Inferior parietal cortex (tissue), 1 donor: Measurements from ENCODE around the gene PANK4.

Source experiments
- DNase-seq: peaks from one replicate; pipeline ENCODE4 v3.0.0-alpha.2; 2016; ENCODE audit errors: extremely low spot score

The PANK4 gene

GRCh38 chr1:2512862-2513421, 13.5 kb downstream of the PANK4 start:
- DNase-seq = no peak

- no peak for DNase-seq
These were observed 15.8 kb downstream of the PANK4 start for GRCh38 chr1:2510366-2511155.

GRCh38 chr1:2509589-2509988, 16.8 kb downstream of the PANK4 start:
- DNase-seq = no peak

GRCh38 chr1:2508751-2509150, 17.6 kb downstream of the PANK4 start:
- DNase-seq = no peak

- DNase-seq = no peak
These were observed 18.2 kb downstream of the PANK4 start for GRCh38 chr1:2508180-2508579.

GRCh38 chr1:2507744-2508155, 18.6 kb downstream of the PANK4 start:
- no peak for DNase-seq

- DNase-seq = no peak
These were observed 19.4 kb downstream of the PANK4 start for GRCh38 chr1:2506901-2507565.

- DNase-seq = no peak
These were observed 20.2 kb downstream of the PANK4 start for GRCh38 chr1:2506007-2506860.

GRCh38 chr1:2505461-2505994, 20.9 kb downstream of the PANK4 start:
- no peak for DNase-seq

- no peak for DNase-seq
These were observed 21.5 kb downstream of the PANK4 start for GRCh38 chr1:2504949-2505272.

- DNase-seq = no peak
These were observed 22.0 kb downstream of the PANK4 start for GRCh38 chr1:2504225-2504948.

GRCh38 chr1:2503554-2504224, 22.7 kb downstream of the PANK4 start:
- no peak for DNase-seq

GRCh38 chr1:2502661-2503553, 23.5 kb downstream of the PANK4 start:
- DNase-seq = no peak

- no peak for DNase-seq
These were observed 24.2 kb downstream of the PANK4 start for GRCh38 chr1:2502210-2502609.

GRCh38 chr1:2501820-2502119, 24.6 kb downstream of the PANK4 start:
- no peak for DNase-seq

- DNase-seq = no peak
These were observed 25.2 kb downstream of the PANK4 start for GRCh38 chr1:2501041-2501819.

GRCh38 chr1:2499986-2500596, 26.3 kb downstream of the PANK4 start:
- no peak for DNase-seq

- no peak for DNase-seq
These were observed 27.1 kb downstream of the PANK4 start for GRCh38 chr1:2499260-2499659.

- DNase-seq = no peak
These were observed 27.7 kb downstream of the PANK4 start for GRCh38 chr1:2498648-2499047.
